ENCODE results near the gene RPS6KA3.
A peak's percentile ranks its signal among the peaks of the same experiment; 100 is the strongest.

The RPS6KA3 gene

DNA sequence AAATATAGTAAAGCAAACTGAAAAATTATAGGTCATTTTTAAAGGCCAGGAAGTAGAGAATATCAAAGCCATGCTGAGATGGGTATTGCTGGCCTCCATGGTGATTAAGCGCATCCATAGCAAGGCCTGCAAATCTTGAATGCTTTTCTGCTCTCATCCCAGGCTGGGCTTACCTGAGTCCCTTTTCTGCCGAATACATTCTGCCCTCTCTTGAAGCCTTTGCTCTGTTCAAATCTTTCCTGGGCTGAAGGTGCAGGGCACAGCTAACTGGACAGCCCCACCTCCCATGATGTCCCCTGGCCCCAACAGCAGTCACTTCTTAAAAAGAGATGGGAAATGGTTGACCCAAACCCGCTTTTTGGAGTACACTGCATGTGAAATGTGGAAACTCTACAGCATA lies 115.0 kb downstream of the RPS6KA3 start:
- TF ChIP-seq, protein P1, sequence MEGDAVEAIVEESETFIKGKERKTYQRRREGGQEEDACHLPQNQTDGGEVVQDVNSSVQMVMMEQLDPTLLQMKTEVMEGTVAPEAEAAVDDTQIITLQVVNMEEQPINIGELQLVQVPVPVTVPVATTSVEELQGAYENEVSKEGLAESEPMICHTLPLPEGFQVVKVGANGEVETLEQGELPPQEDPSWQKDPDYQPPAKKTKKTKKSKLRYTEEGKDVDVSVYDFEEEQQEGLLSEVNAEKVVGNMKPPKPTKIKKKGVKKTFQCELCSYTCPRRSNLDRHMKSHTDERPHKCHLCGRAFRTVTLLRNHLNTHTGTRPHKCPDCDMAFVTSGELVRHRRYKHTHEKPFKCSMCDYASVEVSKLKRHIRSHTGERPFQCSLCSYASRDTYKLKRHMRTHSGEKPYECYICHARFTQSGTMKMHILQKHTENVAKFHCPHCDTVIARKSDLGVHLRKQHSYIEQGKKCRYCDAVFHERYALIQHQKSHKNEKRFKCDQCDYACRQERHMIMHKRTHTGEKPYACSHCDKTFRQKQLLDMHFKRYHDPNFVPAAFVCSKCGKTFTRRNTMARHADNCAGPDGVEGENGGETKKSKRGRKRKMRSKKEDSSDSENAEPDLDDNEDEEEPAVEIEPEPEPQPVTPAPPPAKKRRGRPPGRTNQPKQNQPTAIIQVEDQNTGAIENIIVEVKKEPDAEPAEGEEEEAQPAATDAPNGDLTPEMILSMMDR (IDR thresholded peaks at IDR 0.05; ENCODE audit: extremely low read depth, missing control alignments): no peak
- DNase-seq (ENCODE audit: low spot score): no peak

DNA sequence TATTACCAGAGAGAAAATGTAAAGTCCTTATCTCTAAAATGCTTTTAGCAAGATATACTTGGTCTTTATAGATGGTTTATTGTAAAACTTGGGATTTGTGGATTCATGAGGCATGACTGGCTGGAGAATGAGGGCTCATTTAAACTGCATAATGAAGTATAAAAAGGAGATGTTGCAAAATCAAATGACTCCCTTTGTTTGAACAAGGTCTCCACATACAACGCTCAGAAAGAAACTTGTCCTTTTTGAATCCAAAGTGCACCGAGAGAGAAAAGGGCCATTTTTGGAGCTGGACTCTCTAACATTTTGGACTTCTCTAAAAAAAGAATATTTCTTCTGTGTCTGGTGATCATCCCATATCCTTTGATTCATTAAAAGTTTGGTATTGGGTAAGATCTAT lies 117.4 kb downstream of the RPS6KA3 start:
- no peak for DNase-seq (ENCODE audit: low spot score)
- TF ChIP-seq, protein P1 (IDR thresholded peaks at IDR 0.05; ENCODE audit: extremely low read depth, missing control alignments): no peak

DNA sequence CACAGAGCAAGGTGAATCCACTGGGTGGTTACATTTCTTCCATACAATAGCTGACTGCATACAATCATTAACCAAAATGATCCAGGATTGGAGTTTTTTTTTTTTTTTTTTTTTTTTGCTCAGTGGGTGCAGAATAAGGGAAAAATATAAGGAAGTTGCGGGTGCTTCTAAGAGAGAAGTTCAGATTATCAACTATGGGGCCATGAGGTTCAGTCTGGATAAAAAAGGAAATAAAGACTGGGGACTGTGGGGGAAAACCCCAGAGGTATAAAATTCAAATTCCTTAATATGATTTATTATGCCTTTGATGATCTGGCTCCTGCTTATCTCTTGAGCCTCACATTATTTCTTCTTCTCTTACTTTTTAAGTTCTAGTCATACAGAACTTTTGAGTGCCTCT lies 119.1 kb downstream of the RPS6KA3 start:
- TF ChIP-seq, protein P1 (IDR thresholded peaks at IDR 0.05; ENCODE audit: extremely low read depth, missing control alignments): no peak

DNA sequence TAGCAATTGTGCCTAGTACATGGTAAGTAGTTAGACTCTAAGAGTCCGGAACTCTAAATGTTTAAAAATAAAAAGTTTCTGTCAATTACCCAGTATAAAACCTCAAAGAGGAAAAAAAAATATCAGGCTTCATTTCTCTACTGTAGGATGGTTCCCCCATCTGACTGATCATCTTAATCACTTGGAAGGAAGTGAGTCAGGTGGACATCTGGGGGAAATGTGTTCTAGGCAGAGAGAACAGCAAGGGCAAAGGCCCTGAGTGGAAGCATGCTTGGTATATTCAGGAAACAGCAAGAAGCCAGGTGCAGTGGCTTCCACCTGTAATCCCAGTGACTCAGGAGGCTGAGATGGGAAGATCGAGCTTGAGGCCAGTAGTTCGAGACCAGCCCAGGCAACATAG lies 122.2 kb downstream of the RPS6KA3 start:
- TF ChIP-seq, protein P1 (IDR thresholded peaks at IDR 0.05; ENCODE audit: extremely low read depth, missing control alignments): no peak
- no peak for DNase-seq (ENCODE audit: low spot score)

More for the DNA sequence above, 119.1 kb downstream of the RPS6KA3 start:
- no peak for DNase-seq (ENCODE audit: low spot score)

DNA sequence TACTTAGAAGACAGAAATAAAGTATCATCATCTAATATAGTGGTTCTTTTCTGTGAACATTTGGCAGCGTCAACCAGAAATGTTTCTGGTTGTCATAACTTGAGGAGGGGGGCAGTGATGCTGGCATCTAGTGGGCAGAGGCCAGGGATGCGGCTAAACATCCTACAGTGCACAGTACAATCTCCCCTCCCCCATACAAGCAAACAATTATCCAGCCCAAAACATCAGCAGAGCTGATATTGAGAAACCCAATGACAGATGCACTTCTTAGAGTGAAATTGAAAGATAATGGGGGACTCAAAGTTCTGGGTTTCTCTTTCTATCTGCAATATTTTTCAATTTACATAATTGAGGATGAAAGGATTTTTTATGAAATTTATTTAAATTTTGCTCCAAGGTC lies 123.1 kb downstream of the RPS6KA3 start:
- no peak for DNase-seq (ENCODE audit: low spot score)
- TF ChIP-seq, protein P1 (IDR thresholded peaks at IDR 0.05; ENCODE audit: extremely low read depth, missing control alignments): no peak

DNA sequence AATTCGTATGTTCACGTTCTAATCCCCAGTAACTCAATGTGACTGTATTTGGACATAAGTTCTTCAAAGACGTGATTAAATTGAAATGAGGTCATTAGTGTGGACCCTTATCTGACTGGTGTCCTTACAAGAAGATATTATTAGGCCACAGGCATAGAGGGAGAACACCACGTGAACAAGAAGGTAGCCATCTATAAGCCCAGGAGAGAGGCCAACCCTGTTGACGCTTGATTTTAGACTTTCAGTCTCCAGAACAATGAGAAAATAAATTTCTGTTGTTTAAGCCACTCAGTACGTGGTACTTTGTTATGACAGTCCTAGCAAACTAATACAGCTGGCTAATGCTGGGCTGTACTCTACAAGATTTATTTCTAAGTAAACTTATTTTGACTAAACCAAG lies 123.6 kb downstream of the RPS6KA3 start:
- TF ChIP-seq, protein P1 (IDR thresholded peaks at IDR 0.05; ENCODE audit: extremely low read depth, missing control alignments): no peak
- DNase-seq (ENCODE audit: low spot score): no peak

DNA sequence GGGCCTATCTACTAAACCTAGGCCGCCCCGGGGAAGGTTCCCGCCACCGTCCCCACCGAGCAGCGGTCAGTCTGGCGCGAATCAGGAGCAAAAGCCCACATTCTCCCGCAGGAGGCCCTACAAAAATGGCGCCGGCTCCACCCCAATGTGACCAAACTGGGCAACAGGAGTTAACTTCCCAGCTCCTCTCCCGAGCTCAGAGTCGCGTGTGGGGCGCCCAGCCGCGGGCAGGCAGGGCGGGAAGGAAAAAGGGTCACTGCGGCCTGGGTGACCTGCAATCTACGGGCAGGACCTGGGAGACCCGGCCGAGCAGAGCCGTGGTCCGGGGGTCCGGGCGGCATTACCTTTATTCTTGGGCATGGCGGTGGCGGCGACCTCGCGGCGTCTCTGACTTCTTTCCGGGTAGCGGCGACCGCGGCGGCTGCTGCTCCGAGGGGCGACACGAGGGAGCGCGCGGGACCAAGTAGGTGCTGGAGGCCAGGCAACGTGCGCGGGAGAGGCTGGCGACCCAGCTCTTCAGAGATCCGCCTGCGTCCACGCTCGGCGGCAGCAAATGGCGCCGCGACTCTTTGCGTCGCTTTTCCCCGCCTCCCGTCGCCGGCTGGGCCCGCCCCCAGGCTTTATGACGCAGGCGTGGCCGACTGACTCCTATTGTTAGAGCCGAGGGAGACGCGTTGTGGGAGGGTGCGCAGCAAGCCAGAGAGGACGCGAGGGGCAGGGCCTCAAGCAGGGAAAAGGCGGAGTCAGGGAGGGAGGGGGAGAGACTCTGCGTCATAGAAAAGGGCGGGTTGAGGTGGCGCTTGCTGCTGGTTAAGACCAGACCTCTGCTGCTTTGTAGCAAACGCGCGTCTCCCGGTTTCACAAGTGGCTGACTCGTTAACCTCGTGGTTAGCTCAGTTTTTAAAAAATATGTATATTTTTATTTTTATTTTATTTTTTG lies 125.2 kb downstream of the RPS6KA3 start, which contains the start of gene EIF1AX:
TSS of gene EIF1AX (minus strand) at position 558 of the 940 bp plus-strand sequence. CDS start at position 360, 198 bp downstream.
- TF ChIP-seq, protein P1 (IDR thresholded peaks at IDR 0.05; ENCODE audit: extremely low read depth, missing control alignments): no peak

More for the DNA sequence above, 125.2 kb downstream of the RPS6KA3 start, which contains the start of gene EIF1AX:
- DNase-seq (ENCODE audit: low spot score): peak; percentile 82
